ENCODE data around the gene IL20. TPM values are rescaled to one million over a fixed set of nuclear protein-coding genes. Genes with fewer than 3 reads are reported as not detected.

The IL20 gene
- total RNA-seq, 6 donors from 2014 or later: not detected

DNA sequence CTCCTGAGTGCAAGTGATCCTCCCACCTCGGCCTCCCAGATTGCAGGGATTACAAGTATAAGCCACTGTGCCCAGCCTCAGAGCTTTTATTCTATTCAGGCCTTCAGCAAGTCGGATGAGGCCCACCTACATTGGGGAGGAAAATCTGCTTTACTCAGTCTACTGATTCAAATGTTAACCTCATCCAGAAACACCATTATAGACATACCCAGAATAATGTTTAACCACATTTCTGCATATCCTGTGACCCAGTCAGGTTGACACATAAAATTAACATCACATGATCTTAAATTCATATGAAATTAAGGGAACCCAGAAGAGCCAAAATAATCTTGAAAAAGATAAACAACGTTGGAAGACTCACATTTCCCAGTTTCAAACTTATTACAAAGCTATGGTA, 14.9 kb downstream of the IL20 start:
- Histone ChIP-seq H3K27ac (no peak overlapping the region), H3K9me3 (peaks cover 0 to 8% (median 5%) of the 10 kb centered on the region in 4 donors), H3K27me3 (no peaks in the 10 kb centered on the region), H3K4me3 (no peak overlapping the region), H3K4me1 (no peaks in the 10 kb centered on the region), H3K36me3 (no peaks in the 10 kb centered on the region)
- TF ChIP-seq, protein P1, sequence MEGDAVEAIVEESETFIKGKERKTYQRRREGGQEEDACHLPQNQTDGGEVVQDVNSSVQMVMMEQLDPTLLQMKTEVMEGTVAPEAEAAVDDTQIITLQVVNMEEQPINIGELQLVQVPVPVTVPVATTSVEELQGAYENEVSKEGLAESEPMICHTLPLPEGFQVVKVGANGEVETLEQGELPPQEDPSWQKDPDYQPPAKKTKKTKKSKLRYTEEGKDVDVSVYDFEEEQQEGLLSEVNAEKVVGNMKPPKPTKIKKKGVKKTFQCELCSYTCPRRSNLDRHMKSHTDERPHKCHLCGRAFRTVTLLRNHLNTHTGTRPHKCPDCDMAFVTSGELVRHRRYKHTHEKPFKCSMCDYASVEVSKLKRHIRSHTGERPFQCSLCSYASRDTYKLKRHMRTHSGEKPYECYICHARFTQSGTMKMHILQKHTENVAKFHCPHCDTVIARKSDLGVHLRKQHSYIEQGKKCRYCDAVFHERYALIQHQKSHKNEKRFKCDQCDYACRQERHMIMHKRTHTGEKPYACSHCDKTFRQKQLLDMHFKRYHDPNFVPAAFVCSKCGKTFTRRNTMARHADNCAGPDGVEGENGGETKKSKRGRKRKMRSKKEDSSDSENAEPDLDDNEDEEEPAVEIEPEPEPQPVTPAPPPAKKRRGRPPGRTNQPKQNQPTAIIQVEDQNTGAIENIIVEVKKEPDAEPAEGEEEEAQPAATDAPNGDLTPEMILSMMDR (IDR thresholded peaks at IDR 0.05): no peak
- TF ChIP-seq POLR2AphosphoS5 (IDR thresholded peaks at IDR 0.05): no peak
- TF ChIP-seq POLR2A (IDR thresholded peaks at IDR 0.05): no peak
- no peak for TF ChIP-seq EP300 (IDR thresholded peaks at IDR 0.05)
- ATAC-seq (ENCODE audit: low FRiP score in 2 of 2) (no peak), DNase-seq (no peak)
- WGBS, 2 donors: 83 to 86% methylated on average over 3 of the region's 3 CpGs

DNA sequence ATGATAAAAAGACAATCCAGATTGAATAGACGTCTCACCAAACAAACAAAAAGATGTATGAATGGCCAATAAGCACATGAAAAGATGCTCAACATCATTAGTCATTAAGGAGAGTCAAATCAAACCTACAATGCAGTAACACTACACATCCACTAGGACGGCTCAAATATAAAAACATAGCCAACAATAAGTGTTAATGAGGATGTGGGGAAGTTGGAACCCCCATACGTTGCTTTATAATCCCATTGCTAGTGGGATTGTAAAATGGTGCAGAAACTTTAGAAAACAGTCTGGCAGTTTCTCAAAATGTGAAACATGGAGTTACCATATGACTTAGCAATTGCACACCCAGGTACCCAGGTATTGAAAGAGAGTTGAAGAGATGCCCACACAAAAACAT, 17.1 kb downstream of the IL20 start:
- H3K27ac ChIP-seq: no peak overlapping the region
- H3K4me1 ChIP-seq: no peaks in the 10 kb centered on the region
- ATAC-seq (ENCODE audit: low FRiP score in 2 of 2): no peak
- no peak for DNase-seq
- WGBS, 2 donors: 76 to 79% methylated on average over 3 of the region's 3 CpGs
- H3K9me3 ChIP-seq: peaks cover 0 to 8% (median 5%) of the 10 kb centered on the region in 4 donors
- TF ChIP-seq, protein P1 (IDR thresholded peaks at IDR 0.05): no peak
- TF ChIP-seq POLR2A (IDR thresholded peaks at IDR 0.05) (no peak), EP300 (IDR thresholded peaks at IDR 0.05) (no peak), POLR2AphosphoS5 (IDR thresholded peaks at IDR 0.05) (no peak)
- no peak overlapping the region for H3K4me3 ChIP-seq
- no peaks in the 10 kb centered on the region for H3K36me3 ChIP-seq
- H3K27me3 ChIP-seq: no peaks in the 10 kb centered on the region

DNA sequence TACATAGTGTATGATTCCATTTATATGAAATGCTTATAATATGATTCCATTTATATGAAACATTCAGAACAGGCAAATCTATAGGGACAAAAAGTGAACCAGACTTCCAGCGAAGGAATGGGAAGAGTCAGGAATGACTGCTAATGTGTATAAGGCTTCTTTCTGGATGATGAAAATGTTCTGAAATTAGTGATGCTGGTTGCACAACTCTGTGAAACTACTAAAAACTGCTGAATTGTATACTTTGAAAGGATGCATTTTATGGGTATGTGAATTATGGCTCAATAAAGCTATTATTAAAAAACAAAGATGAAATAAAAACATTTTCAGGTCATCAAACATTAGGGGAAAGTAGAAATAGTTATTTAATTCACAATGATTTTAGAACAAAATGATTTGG, 17.7 kb downstream of the IL20 start:
- Histone ChIP-seq H3K36me3 (no peaks in the 10 kb centered on the region), H3K9me3 (peaks cover 0 to 6% (median 4%) of the 10 kb centered on the region in 4 donors), H3K4me3 (no peak overlapping the region), H3K4me1 (no peaks in the 10 kb centered on the region), H3K27ac (no peak overlapping the region), H3K27me3 (no peaks in the 10 kb centered on the region)
- TF ChIP-seq POLR2A (IDR thresholded peaks at IDR 0.05) (no peak), POLR2AphosphoS5 (IDR thresholded peaks at IDR 0.05) (no peak), EP300 (IDR thresholded peaks at IDR 0.05) (no peak)
- TF ChIP-seq, protein P1 (IDR thresholded peaks at IDR 0.05): no peak
- 97 to 100% methylated on average over 1 of the region's 1 CpG for WGBS, 2 donors
- no peak for ATAC-seq (ENCODE audit: low FRiP score in 2 of 2)
- no peak for DNase-seq

DNA sequence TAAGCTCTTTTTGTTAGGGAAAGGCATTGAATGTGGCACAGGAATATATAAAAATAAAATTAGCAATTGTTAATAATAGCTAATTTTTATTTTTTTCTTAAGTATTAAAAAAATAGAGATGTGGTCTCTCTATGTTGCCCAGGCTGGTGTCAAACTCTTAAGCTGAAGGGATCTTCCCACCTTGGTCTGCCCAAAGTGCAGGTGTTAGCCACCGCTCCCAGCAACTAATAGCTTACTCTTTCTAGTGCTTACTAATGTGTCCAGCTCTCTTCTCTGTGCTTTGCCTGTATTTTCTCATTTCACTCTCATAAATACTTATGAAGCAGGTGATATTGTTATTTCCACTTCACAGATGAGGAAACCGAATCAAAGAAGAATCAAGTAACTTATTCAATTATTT, 18.5 kb downstream of the IL20 start:
- no peak for ATAC-seq (ENCODE audit: low FRiP score in 2 of 2)
- 88 to 95% methylated on average over 2 of the region's 2 CpGs for WGBS, 2 donors

More for the DNA sequence above, 18.5 kb downstream of the IL20 start:
- H3K27ac ChIP-seq: no peak overlapping the region
- TF ChIP-seq, protein P1 (IDR thresholded peaks at IDR 0.05): no peak
- TF ChIP-seq POLR2A (IDR thresholded peaks at IDR 0.05) (no peak), EP300 (IDR thresholded peaks at IDR 0.05) (no peak), POLR2AphosphoS5 (IDR thresholded peaks at IDR 0.05) (no peak)
- no peak for DNase-seq
- no peaks in the 10 kb centered on the region for H3K36me3 ChIP-seq
- no peak overlapping the region for H3K4me3 ChIP-seq
- H3K27me3 ChIP-seq: no peaks in the 10 kb centered on the region
- H3K4me1 ChIP-seq: no peaks in the 10 kb centered on the region
- no peaks in the 10 kb centered on the region for H3K9me3 ChIP-seq
